ENCODE measurements around the gene SAE1.

- TF ChIP-seq CTCF (IDR thresholded peaks at IDR 0.05), result no peak
- no peak for TF ChIP-seq POLR2A (IDR thresholded peaks at IDR 0.05)
- no peak for TF ChIP-seq POLR2AphosphoS5 (IDR thresholded peaks at IDR 0.05)
Observed at GRCh38 chr19:47132194-47132852, 1.7 kb downstream of the SAE1 start.
